ENCODE results near the gene CCDC183. TPM values are rescaled to one million over a fixed set of nuclear protein-coding genes. Genes with fewer than 3 reads are reported as not detected.
A peak's percentile ranks its signal among the peaks of the same experiment; 100 is the strongest.

CCDC183 gene
- total RNA-seq, 1 experiment from 2014 or later, result 4.2 TPM

- Mint-ChIP-seq H3K36me3 (ENCODE audit: insufficient read depth, unreplicated experiment) (peaks cover 33% of the 10 kb centered on the region), H3K4me3 (ENCODE audit: unreplicated experiment) (peak overlapping the region; percentile 68), H3K27ac (ENCODE audit: unreplicated experiment) (peak overlapping the region; percentile 84), H3K4me1 (ENCODE audit: low read depth, unreplicated experiment) (peaks cover 50% of the 10 kb centered on the region), H3K9me3 (ENCODE audit: unreplicated experiment) (no peaks in the 10 kb centered on the region), H3K27me3 (ENCODE audit: insufficient read depth, unreplicated experiment) (no peaks in the 10 kb centered on the region)
- H3K9me3 ChIP-seq, result no peaks in the 10 kb centered on the region
- intact Hi-C loops (cut with micrococcal nuclease; ENCODE audit: unreplicated experiment), result loop anchor here (5.0 kb wide), 1 partner anchor 158 kb away; the partner anchor contains the start of gene C8G
- ChIA-PET POLR2A (no interaction called here), CTCF (no interaction called here)
- no peaks in the 10 kb centered on the region for H3K27me3 ChIP-seq (replicated peaks; ENCODE audit: control insufficient read depth, insufficient read depth, low read length)
- peaks cover 10% of the 10 kb centered on the region for H3K36me3 ChIP-seq (ENCODE audit: control insufficient read depth, insufficient read depth, low read length)
- no peak overlapping the region for H3K4me3 ChIP-seq (ENCODE audit: low read depth, low read length)
- H3K4me1 ChIP-seq, result peaks cover 45% of the 10 kb centered on the region
- TSS peak; percentile 6 for BruUV-seq (replicated peaks)
- DNase-seq, result peak in 1 of 2 experiments; percentile 81
- no peak for TF ChIP-seq CTCF (IDR thresholded peaks at IDR 0.05; ENCODE audit: insufficient read depth in 1 of 2, low read depth in 1 of 2, low read length in 1 of 2, severe bottlenecking in 1 of 2, unreplicated experiment in 1 of 2)
Observed at GRCh38 chr9:136789523-136789937, 6.6 kb upstream of the CCDC183 start.

GRCh38 chr9:136790640-136791515 is 5.3 kb upstream of the CCDC183 start, which contains the start of gene TMEM141:
Gene TMEM141, plus strand, starts transcription at chr9:136791344. Its CDS starts 27 bp downstream, at chr9:136791371.
- H3K4me1 Mint-ChIP-seq (ENCODE audit: low read depth, unreplicated experiment), result peaks cover 45% of the 10 kb centered on the region
- H3K27me3 Mint-ChIP-seq (ENCODE audit: insufficient read depth, unreplicated experiment), result no peaks in the 10 kb centered on the region
- peaks cover 47% of the 10 kb centered on the region for H3K4me1 ChIP-seq
- no TSS peak for BruUV-seq (replicated peaks)
- TF ChIP-seq CTCF (IDR thresholded peaks at IDR 0.05; ENCODE audit: insufficient read depth in 1 of 2, low read depth in 1 of 2, low read length in 1 of 2, severe bottlenecking in 1 of 2, unreplicated experiment in 1 of 2), result no peak
- DNase-seq, result peak; percentile 100
- peaks cover 10% of the 10 kb centered on the region for H3K36me3 ChIP-seq (ENCODE audit: control insufficient read depth, insufficient read depth, low read length)
- H3K27ac Mint-ChIP-seq (ENCODE audit: unreplicated experiment), result peak within 1 kb of the TSS; percentile 84
- peak within 1 kb of the TSS; percentile 68 for H3K4me3 Mint-ChIP-seq (ENCODE audit: unreplicated experiment)
- H3K27me3 ChIP-seq (replicated peaks; ENCODE audit: control insufficient read depth, insufficient read depth, low read length), result no peaks in the 10 kb centered on the region
- H3K4me3 ChIP-seq (ENCODE audit: low read depth, low read length), result peak within 1 kb of the TSS; percentile 98
- intact Hi-C loops (cut with micrococcal nuclease; ENCODE audit: unreplicated experiment), result loop anchor here (1.0 to 10.0 kb wide), 4 partner anchors 10 to 454 kb away; partner anchors contain the start of genes SEC16A and TUBB4B
- CTCF ChIA-PET, result interaction anchor here (0.6 to 1.3 kb wide), 9 partner anchors 9 to 277 kb away, joined by 3 to 24 read pairs (median 3); no protein-coding TSS in a partner anchor
- no peaks in the 10 kb centered on the region for H3K9me3 Mint-ChIP-seq (ENCODE audit: unreplicated experiment)
- POLR2A ChIA-PET, result interaction anchor here (0.5 to 1.0 kb wide), 3 partner anchors 10 to 202 kb away, joined by 3 to 11 read pairs (median 5); partner anchors contain the start of gene PAXX
- H3K36me3 Mint-ChIP-seq (ENCODE audit: insufficient read depth, unreplicated experiment), result peaks cover 33% of the 10 kb centered on the region
- H3K9me3 ChIP-seq, result no peaks in the 10 kb centered on the region

- H3K36me3 Mint-ChIP-seq (ENCODE audit: insufficient read depth, unreplicated experiment), result peaks cover 39% of the 10 kb centered on the region
- peaks cover 44% of the 10 kb centered on the region for H3K4me1 Mint-ChIP-seq (ENCODE audit: low read depth, unreplicated experiment)
- no TSS peak for BruUV-seq (replicated peaks)
- Histone ChIP-seq H3K27me3 (replicated peaks; ENCODE audit: control insufficient read depth, insufficient read depth, low read length) (no peaks in the 10 kb centered on the region), H3K9me3 (no peaks in the 10 kb centered on the region), H3K4me1 (peaks cover 53% of the 10 kb centered on the region), H3K4me3 (ENCODE audit: low read depth, low read length) (peak overlapping the region; percentile 98), H3K36me3 (ENCODE audit: control insufficient read depth, insufficient read depth, low read length) (peaks cover 10% of the 10 kb centered on the region)
- no peaks in the 10 kb centered on the region for H3K9me3 Mint-ChIP-seq (ENCODE audit: unreplicated experiment)
- H3K4me3 Mint-ChIP-seq (ENCODE audit: unreplicated experiment), result peak overlapping the region; percentile 68
- peak overlapping the region; percentile 84 for H3K27ac Mint-ChIP-seq (ENCODE audit: unreplicated experiment)
- CTCF ChIA-PET, result interaction anchor here (1.2 to 1.4 kb wide), 3 partner anchors 8 to 51 kb away, joined by 4 to 24 read pairs (median 4); partner anchors contain the start of gene AJM1
- POLR2A ChIA-PET, result no interaction called here
- no peaks in the 10 kb centered on the region for H3K27me3 Mint-ChIP-seq (ENCODE audit: insufficient read depth, unreplicated experiment)
- intact Hi-C loops (cut with micrococcal nuclease; ENCODE audit: unreplicated experiment), result loop anchor here (1.0 to 10.0 kb wide), 4 partner anchors 10 to 453 kb away; partner anchors contain the start of genes SEC16A and TUBB4B
- DNase-seq, result peak; percentile 83 to 84
- TF ChIP-seq CTCF (IDR thresholded peaks at IDR 0.05; ENCODE audit: insufficient read depth in 1 of 2, low read depth in 1 of 2, low read length in 1 of 2, severe bottlenecking in 1 of 2, unreplicated experiment in 1 of 2), result peak; percentile 96 to 100
Observed at GRCh38 chr9:136791516-136792276, 4.4 kb upstream of the CCDC183 start.

Data from Caco-2 (cell line).